Activated naive CD4-positive, alpha-beta T cell treated with anti-CD3 and anti-CD28 coated beads, Interleukin-2, amount 50 U/mL, for 16 hours (primary cell): ENCODE data around the gene DVL2.
A peak's percentile ranks its signal among the peaks of the same experiment; 100 is the strongest.
"Not testable (repeated sequence)": the region's sequence is repeated elsewhere in the genome, so short reads cannot be mapped to it uniquely, and the experiment has no call there.

Source experiments
- DNase-seq: peaks from one replicate; pipeline ENCODE4 v3.0.0-alpha.2; 2020

The DVL2 gene

GRCh38 chr17:7254511-7254910 lies 20.2 kb upstream of the DVL2 start:
- DNase-seq: no peak

- no peak for DNase-seq
Measured at GRCh38 chr17:7253082-7253481, 18.8 kb upstream of the DVL2 start.

DNA sequence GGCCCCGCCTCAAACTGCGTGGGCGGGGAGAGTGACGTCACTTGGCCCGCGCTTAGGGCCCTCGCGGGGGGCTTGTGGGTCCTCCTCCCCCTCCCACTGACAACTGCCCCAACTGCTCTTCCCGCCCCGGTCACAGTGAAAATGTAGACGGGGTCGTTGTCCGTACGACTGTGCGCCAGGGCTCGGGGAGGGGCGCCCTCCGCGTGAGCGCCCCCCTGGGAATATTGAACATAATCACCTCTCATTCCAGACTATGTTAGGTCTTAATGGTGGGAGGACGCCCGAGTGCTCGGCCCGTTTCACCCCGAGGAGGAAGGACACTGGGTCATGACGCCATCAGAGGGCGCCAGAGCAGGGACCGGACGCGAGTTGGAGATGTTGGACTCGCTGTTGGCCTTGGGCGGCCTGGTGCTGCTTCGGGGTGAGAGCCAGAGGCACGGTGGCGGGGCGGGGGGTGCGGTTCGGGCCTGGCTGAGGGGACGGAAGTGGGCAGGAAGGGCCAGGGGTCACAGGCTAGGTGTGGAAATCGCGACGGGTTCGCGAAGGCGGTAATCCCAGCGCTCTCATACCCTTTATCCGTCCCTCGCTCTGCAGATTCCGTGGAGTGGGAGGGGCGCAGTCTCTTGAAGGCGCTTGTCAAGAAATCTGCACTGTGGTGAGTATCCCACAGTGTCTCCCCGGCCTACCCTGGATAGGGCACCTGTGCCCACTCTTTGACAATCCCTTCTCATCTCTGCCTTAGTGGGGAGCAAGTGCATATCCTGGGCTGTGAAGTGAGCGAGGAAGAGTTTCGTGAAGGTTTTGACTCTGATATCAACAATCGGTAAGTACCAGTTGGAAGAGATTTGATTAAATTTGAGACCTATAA lies 18.1 kb upstream of the DVL2 start, which contains the start of gene ELP5:
Gene ELP5 (plus strand): TSS at position 40 of the 868 bp plus-strand sequence. CDS start 336 bp downstream, at position 376.
- DNase-seq: peak; percentile 84

- DNase-seq: peak; percentile 95
Measured at GRCh38 chr17:7251661-7252175, 17.4 kb upstream of the DVL2 start, which contains the start of gene CTDNEP1. CTDNEP1 (minus strand) TSS chr17:7251734; CDS start chr17:7251296, 438 bp downstream.

DNA sequence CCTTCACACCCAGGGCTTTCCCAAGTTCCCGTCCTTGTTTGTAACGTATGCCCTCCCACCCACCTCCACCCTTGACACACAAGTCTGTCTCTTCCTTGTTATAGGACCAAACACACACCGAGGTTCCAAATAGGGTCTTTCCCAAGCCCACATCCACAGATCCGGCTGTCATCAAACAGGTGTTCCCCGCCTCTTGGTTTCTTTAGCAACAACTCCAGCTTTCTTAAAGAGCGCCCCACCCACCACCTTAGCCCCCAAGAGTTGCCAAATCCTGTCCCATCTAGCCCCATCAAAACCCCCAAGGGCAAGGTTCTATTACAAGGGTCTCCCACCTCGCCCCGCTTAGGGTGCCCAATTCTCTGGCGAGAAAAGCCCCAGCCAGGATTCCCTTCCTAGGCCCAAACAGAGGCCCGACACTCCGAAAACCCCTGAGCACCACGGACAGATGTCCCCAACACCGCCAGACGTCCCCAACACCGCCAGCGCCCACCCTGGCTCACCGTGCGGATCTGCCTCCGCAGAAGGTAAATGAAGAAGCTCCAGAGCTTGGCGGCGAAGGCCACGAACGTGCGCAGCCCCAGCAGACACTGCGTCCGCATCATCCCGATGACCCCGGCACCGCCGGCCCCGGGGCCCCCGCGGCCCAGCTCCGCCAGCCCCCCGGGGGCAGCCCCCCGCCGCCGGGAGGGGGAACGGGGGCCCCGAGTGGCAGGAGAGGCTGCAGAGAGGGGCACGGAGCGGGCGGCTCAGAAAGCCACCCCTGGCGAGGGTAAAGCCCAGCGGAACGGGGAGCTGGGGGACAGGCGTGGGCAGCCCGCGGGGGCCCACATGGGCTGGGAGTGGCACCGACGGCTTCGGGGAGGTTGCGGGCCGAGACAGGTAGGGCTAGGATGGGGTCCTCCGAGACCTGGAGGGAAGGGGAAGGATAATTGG lies 16.6 kb upstream of the DVL2 start:
- no peak for DNase-seq

DNA sequence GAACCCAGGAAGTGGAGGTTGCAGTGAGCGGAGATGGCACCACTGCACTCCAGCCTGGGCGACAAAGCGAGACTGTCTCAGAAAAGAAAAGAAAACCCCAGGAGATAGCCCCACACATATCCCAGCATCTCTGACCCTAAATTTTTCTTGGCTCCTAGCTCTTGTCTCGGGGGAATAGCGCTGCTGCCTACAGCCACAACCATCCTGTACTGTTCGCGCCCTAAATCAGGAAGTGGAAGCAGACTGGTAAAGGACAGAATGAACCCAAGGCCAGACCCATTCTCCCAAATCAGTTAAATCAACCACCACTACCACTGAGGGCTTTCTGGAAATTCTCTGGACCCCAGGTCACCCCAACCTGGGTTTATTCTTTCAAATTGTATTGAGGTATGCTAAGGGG lies 15.5 kb upstream of the DVL2 start:
- no peak for DNase-seq

GRCh38 chr17:7249214-7249613 lies 14.9 kb upstream of the DVL2 start:
- DNase-seq: no peak

DNA sequence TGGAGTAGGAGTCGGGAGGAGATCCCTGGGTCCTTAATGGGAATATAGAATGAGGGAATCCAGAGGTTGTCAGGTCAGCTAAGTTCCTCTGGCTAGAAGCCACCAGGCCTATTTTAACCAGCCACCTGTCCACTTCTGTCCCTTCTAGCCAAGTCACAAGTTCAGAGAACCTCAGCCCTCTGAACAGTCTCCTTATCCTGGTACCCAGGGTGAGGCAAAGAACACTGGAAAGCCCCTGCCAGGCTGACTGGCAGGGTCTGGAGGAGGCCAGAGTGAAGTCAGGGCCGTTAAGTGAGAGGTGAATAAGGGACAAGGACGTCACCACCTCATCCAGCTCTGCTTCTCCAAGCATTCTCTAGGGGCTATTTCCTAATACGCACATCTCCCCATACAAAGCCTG lies 14.5 kb upstream of the DVL2 start:
- DNase-seq: no peak

- DNase-seq: no peak
Measured at GRCh38 chr17:7246779-7247178, 12.5 kb upstream of the DVL2 start.

DNA sequence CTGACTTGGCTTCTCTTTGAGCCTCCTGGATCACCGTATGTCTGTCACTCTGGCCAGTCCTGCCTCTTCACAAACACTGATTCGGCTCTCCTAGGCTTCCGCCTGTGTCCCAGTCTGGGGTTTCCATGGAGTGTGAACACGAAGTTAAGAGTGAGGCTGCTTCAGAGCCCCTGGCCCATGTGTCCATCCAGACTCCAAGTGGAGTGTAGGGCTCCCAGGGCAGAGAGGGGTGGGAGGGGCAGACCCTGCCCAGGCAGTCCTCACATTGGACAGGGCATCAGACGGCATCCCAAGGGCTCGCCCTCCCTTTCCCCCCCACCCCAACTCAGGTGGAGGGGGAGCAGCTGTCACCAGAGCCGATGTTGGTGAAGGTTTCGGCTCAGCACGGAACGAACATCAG lies 9.5 kb upstream of the DVL2 start:
- not testable (repeated sequence) for DNase-seq

GRCh38 chr17:7243453-7243729 lies 9.1 kb upstream of the DVL2 start:
- no peak for DNase-seq

DNA sequence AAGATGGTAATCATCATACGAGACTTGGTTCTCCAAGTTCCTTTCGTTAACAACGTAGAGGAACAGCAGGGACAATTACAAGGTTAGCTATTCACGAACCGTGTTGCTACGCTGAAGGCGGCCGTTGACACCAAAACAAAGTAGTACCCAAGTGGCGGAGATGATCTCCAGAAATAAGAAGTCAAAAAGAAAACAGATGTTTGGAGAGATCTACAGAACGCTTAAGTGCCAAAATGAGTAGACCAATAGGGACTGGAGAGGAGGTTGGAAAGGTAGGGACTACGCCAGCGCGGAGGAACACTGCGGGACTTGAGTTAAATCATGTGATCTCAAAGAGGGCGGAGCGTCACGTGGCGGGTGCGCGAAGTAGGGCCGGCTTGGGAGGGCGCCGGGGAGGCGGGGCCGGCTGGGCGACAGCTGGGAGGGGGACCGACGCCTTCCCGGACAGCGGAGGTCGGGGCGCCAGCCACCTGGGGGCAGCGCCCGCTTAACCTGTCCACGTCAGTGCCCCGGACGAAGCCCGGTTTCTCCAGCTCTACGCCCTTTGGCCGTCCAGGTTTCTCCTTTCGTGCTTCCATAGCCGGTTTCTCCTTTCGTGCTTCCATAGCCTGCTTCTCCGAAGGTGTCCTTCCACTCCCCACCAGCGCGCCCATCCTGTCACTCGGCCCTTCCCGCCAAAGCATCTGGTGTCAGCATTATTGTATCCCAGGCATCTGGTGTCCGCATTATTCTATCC lies 8.6 kb upstream of the DVL2 start:
- peak; percentile 91 for DNase-seq

DNA sequence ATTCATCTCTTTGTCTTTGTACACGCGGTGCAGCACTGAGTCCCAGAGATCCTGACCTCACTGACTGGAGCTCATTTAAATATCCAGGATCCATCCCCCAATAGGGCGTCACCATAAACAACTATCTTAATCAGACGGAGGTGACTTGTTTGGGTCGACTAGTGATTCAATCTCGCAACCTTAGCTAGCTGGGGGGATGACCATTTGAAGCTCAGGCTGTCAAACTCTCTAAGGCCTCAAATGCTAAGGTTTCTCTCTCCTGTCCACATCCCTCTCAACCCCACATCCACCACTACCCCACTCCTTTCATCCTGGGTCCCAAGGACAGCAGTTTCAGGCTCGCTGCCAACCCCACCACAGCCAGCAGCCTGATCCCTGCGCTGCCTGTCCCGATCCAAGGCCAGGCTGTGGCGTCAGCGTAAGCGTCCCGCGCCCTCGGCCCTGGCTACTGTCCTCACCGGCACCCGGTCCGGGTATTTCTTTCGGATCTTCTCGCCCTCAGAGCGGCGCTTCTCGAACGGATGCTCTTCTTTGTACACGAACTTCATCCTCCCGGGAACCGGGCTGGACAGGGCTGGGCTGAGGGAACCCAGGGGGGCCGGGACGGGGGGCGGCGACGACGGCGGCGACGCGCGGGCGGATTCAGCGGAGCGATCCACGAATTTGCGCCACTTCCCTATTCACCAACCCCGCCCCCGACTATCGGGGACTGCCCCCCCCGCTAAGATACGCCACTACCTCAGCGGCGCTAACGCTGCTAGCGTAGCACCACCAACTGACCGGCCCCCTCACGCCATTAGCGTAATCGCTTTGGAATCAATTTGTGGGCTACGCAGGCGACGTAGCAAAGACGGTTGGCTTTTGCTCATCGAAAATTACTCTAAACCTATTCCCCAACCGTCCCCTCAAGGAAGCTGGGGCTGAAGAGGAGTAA lies 7.7 kb upstream of the DVL2 start, which contains the start of gene GABARAP:
Gene GABARAP (minus strand): TSS at position 667 of the 934 bp plus-strand sequence. CDS start 119 bp downstream, at position 548.
- DNase-seq: peak; percentile 90

DNA sequence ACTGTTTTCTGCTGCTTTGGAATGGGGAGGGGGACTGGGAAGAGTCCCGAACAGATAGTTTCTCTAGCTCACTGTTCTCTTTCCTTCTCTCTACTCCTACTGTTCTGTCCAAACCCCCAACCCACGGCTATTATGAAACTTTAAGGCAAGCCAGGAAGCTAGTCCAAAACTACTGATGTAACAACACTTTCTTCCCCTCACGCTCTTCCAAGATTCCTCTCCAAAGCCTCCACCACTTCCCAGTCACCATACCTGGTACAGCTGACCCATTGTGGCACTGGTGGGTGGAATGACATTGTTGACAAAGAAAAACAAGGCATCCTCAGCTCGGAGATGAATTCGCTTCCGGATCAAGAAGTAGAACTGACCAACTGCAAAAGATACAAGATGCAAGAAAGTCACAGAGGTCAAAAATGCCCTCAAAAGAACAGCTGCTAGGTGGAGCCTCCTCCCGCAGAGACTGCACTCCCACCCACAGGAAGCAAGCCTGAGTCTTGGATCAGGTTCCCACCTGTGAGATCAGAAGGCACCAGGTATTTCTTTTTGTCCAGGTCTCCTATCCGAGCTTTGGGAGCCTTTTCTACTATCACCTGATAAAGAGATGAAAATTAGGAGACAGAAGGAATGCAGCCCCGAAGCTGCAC lies 6.9 kb upstream of the DVL2 start:
- DNase-seq: no peak

GRCh38 chr17:7240375-7240774 lies 6.1 kb upstream of the DVL2 start:
- DNase-seq: no peak

GRCh38 chr17:7239091-7240027 lies 5.0 kb upstream of the DVL2 start, which contains the start of gene PHF23:
PHF23 (minus strand) TSS chr17:7239457; CDS start chr17:7239279, 178 bp downstream.
- DNase-seq: peak; percentile 97

GRCh38 chr17:7238420-7239090 lies 4.2 kb upstream of the DVL2 start:
- peak; percentile 44 for DNase-seq

- peak; percentile 86 for DNase-seq
Measured at GRCh38 chr17:7237761-7238419, 3.6 kb upstream of the DVL2 start.
